ENCODE results near the gene HIPK2.

DNA sequence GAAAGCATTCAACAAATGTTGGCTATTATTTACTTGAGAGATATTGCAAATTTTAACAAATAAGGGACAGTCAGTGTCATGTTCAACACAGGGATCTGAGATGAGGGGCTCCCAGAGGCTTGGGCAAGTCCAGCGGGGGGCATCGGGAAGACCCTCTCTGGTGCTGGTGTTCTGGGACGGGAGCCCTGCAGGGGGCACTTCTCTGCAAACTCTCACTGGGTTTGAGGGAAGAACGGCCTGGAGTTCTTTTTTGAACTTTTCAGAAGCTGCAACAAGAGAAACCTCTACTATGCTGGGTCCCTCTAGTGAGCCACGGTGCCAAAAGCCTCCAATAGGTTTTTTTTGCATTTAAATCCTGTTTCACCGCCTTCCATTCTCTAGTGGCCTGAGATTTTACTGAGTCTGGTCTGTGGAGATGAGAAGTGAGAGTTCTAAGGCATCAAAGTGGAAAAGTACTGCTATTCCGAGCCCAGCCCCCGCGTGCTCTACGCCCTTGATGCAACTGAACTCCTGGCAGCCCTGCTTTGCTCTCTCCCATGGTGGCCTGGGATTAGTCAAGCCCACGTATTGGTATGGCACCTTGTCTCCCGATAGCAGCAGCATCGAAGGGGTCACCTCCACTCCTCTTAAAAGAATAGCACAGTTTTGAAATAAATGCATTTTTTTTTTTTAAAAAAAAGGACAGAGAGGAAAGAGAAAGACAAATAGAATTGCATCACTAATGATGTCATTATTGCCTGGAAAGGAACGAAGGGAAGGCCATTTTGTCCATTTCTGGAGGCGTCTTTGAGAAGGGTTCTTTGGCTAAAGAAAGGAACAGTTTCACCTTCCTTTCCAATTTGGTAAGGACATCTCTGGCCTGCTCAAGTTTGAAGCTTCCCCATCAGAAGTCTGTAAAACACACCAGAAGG, 210.8 kb downstream of the HIPK2 start:
- TF ChIP-seq EZH2 (IDR thresholded peaks at IDR 0.05; ENCODE audit: low read length): no peak
- TF ChIP-seq, protein P1, sequence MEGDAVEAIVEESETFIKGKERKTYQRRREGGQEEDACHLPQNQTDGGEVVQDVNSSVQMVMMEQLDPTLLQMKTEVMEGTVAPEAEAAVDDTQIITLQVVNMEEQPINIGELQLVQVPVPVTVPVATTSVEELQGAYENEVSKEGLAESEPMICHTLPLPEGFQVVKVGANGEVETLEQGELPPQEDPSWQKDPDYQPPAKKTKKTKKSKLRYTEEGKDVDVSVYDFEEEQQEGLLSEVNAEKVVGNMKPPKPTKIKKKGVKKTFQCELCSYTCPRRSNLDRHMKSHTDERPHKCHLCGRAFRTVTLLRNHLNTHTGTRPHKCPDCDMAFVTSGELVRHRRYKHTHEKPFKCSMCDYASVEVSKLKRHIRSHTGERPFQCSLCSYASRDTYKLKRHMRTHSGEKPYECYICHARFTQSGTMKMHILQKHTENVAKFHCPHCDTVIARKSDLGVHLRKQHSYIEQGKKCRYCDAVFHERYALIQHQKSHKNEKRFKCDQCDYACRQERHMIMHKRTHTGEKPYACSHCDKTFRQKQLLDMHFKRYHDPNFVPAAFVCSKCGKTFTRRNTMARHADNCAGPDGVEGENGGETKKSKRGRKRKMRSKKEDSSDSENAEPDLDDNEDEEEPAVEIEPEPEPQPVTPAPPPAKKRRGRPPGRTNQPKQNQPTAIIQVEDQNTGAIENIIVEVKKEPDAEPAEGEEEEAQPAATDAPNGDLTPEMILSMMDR (optimal IDR thresholded peaks at IDR 0.05 in 1 of 3, IDR thresholded peaks at IDR 0.05 in 1 of 3, conservative IDR thresholded peaks at IDR 0.05 in 1 of 3; ENCODE audit: extremely low read depth in 1 of 3, insufficient read depth in 2 of 3, low read length in 3 of 3): no peak
